HG03175 (cell line): ENCODE measurements around the gene FAM193B.

Experiments
- ATAC-seq: cut with Tn5 transposase; IDR thresholded peaks from one replicate; pipeline ENCODE4 v1.9.1; 2021; ENCODE audit warnings: mild to moderate bottlenecking, moderate library complexity; ENCODE audit not compliant: unreplicated experiment

FAM193B gene

DNA sequence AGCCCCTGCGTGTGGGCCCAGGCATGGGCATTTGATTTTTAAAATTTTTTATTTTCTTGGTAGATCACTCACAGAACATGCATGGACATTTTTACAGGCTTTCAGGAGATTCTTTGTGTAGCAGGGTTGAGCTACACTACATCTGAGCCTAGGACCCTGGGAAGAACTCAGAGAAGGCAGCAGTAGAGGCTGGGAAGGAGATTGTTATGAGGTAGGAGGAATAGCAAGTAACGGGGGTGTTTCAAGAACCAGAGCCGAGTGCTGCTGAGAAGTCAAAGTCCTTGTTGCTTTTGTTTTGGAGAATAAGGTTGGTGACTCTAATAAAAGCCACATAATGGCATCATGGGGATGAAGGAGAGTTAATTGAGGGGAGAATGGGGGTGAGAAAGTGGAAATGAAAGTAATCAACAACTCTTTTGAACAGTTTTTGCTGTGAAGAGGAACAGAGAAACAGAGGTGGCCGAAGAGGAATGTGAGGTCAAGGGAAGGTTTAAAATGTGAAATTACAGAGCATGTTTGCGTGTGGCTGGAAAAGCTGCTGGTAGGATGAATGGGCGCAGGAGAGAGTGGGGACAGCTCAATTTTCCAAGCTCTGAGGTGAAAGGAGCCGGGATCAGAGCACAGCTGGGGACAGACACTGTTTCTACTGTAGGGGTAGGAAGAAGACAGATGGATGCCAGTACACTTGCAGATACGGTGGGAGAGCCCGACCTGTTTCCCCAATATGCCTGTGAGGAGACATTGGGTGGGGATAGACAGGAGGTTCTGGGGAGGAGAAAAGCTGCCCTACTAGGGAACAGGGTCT lies 52.3 kb downstream of the FAM193B start:
- no peak for ATAC-seq

DNA sequence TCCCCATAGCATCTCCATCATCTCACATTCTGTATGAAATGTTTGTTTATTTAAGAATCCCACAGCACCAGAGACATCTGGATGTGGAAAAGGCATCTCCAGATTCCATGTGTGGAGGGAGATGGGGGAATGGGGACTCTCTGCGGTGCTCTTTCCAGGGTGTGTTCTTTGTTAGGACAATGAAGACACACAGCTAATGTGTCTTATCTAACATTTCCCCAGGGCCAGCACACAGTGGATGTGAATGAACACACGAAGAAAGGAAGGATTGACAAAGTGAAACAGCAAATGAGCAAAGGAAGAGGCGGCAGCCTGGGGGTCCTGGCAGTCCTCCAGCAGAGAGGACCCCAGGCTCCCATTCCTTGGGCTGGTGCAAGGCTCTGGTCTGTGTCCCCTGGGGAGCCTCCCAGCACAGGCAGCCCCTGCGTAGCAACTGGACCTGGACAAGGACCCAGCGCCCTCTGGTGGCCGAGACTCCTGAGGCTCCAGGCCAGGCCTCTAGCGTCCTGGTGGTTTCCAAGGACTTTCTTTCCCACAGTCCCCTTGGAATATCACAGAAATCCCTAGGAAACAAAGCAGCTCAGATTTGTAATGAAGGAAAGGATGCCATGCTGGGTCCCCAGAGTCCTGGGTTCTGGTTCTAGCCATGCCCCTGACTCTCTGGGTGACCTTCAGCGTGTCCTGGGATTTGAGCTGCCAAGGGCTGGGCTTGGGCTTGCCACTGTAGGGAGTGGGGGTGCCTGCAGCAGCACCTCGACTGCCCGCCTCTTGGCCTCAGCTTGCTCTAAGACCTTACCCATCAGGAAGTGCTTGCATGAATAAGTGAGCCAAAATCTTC lies 53.5 kb downstream of the FAM193B start:
- ATAC-seq, result no peak

DNA sequence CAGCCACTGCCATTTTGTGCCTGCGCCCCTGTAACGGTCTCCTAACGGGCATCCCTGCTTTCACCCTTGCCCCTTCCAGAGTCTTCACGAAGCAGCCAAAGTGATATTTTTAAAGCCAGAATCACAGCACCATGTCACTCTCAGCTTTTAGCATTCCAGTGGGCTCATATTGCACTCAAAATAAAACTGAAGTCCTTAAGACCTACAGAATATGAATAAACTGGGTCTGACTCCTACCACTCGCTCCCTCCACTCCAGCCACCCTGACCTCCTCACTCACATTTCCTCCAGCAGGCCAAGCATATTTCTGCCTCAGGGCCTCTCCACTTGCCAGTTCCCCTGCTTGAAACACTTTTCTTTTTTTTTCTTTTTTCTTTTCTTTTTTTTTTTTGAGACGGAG lies 54.5 kb downstream of the FAM193B start:
- ATAC-seq, result no peak

DNA sequence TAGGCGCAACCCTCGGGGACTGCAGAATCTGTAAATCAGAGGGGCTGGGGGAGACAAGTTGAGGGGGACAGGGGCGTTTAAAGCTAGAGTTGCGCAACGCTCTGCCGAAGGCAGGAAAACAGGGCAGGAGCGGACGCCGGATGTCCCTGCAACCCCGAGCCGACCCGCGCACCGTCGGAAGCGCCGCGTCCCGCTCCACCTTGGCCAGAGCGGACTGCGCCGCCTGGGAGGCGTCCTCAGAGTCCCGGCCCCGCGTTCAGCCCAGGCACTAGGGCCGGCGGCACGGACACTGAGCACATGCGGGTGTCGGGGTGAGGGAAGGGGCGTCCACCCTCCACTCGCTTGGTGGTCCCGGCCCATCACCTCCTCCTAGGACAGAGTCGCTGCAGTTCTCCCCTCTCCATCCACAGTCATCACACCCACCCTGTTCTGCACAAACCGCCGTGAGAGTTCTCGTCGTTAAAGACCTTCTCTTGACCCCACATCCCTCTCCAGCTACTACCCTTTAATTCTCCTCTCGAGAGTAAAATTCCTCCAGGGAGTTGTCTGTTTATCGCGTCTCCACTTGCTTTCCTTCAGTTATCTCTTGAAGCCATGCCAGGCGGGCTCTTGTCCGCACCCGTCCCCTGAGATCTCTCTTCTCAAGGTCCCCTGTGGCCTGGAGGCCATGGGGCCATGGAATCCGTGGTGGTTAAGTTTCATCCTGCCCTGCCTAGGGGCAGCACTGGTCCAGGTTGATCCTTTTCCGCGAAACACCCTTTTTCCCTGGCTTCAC lies 56.2 kb downstream of the FAM193B start:
- ATAC-seq, result peak; percentile 4

DNA sequence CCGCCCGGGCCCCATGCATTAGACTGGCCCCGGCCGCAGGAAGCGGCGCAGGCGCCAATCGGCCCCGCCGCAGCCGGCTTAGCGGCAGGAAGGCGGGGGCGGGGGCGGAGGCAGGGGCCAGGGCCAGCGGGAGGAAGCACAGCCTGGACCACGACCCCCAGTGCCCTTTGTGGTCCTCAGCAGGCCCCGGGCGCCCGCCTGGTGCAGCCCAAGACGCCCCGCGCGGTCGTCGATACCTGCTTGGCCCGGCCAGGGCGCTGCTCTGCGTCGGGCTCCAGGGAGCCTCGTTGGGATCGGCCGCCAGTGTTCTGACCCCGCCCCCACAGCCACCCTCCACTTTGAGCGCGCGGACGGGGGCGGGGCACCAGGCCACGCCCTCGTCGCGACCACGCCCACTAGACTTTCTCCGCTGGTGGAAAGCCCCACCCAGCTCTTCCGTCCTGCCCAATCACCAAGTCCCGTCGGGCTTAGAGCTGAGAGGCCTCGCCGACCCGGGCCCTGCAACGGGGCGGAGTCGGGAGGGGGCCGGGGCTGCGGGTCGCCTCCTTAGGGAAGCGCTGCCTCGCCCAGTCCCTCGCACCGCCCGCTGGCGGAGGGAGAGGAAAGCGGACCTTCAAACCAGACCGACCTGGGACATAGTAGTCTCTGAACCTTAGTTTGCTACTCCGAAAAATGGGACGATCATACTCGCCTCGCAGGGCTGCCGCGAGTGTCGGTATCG lies 56.9 kb downstream of the FAM193B start, which contains the start of gene PDLIM7:
PDLIM7 (minus strand) TSS at position 313 of the 721 bp plus-strand sequence. CDS start 1,092 bp downstream, outside the sequence.
- ATAC-seq, result peak; percentile 72

DNA sequence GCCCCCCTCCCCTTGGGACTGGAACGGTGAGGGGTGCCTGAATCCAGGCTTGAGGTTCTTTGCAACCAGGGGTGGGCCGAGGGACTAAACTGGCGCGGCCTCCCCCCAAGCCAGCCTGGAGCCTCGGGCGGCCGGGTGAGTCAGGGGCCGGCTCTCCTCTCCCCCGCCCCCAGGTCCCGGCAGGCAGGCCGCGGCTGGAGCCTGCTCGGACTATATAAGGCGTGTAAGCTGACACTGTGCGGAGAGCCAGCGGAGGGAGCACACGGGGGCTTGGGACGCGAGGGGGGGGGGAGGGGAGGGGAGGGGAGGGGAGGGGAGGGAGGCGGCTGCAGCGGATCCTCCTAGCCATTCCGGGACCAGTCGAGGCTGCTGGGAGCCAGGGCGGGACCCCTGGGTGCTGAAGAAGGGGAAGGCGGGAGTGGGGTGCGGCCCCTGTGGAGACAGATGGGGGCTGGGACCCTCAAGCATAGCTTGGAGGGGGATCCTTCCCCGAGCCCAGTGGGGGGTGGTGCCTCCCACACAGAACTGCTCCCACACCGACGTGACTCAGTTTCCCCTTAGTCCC lies 57.6 kb downstream of the FAM193B start:
- no peak for ATAC-seq

DNA sequence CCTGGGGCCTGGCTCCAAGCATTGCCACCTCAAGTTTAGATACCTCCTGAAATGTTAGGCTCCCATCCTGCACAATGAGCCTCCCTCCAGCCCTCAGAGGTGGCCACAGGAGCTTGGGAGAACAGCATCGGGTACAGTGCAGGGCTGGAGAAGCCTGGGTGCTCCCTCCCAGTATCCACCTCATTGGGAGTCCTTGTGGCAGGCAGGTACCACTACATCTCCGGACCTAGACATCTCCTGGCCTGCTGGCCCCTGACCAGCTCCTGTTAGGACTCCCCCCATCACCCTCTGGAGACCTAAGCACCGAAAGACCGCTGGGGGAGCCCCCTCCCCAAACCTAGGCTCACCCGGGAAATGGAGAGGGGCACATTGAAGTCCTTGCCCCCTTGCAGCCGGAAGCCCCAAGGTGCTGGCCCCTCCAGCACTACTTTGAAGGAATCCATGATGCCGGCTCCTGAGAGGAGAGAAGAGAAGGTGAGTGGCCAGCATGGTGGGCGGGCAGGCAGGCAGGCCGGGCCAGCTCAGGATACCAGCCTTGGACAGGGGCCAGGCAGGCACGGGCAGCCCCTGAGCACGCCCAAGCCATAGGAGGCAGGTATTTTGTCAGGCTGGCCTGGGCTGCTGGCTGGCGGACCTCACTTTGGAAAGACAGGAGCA lies 58.2 kb downstream of the FAM193B start:
- no peak for ATAC-seq

DNA sequence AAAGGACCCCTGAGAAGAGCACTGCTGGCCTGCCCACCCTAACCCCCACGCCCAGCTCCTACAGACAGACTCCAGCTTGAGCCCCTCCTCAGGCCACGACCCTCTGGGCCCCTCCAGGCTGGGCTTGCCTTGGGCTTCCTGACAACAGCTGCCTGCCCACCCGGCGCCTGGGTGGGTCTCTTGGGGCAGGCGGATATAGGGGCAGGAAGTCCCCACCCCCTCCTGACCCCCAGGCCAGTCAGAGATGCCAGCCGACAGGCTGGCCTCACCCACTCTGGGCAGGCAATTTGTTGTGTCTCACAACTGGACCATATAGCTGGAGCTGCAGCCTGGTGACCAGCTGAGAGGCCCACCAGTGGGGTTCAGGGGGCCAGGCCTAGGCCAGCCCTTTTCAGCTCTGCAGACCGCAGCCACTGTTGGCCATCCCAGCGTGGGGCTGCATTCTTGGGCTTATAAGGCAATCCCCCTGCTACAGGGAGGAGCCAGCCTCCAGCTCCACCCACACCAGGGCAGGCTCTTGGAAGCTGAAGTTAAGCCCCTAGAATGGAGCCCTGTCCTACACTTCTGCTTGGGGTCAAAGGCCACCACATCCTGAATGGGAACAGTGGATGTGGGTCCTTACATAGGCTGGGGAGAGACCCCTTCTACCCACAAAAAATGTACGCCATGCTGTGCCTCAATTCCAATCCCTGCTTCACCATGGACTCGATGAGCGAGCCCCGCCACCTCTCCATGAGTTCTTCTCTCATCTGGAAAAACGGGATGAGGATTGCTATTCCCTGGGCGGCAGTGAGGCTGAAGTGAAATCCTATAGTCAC lies 58.9 kb downstream of the FAM193B start:
- ATAC-seq, result no peak

DNA sequence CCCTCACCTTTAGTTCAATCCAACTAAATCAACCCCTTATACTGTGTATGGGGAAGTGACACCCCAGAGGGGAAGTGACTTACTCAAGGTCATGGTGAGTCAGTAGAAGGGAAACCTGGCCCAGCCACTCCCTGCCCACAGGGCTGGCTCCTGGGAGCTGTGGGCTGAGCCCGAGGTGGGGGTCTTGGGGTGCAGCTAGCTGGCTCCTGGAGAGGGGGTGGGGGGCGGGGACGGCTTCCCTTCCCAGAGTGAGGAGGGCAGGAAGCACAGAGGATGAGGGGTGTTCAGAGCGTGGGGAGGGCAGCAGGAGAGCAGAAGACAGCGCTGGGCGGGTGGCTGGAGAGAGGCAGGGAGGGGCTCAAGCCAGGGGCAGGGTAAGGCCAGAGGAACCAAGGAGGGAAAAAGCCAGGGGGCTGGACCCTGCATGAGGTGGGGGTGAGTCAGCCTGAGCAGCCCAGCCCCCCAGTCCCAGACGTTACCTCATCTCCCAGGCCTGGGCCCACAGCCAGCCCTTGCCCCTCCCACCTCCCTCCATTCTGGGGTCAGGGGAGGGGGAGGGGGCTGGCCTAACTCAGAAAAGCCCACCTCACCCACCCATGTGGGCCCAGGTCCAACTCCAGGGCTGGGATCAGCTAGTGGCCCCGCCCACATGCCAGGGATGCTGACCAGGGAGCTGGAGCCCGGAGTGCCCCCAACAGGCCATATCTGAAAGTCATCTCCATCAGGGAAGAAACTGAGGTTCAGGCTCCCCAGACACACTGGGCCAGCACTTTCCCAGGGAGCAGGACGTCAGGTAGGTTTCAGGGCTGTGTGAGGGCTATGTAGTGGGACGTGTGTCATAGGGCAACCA lies 59.8 kb downstream of the FAM193B start:
- ATAC-seq, result no peak

DNA sequence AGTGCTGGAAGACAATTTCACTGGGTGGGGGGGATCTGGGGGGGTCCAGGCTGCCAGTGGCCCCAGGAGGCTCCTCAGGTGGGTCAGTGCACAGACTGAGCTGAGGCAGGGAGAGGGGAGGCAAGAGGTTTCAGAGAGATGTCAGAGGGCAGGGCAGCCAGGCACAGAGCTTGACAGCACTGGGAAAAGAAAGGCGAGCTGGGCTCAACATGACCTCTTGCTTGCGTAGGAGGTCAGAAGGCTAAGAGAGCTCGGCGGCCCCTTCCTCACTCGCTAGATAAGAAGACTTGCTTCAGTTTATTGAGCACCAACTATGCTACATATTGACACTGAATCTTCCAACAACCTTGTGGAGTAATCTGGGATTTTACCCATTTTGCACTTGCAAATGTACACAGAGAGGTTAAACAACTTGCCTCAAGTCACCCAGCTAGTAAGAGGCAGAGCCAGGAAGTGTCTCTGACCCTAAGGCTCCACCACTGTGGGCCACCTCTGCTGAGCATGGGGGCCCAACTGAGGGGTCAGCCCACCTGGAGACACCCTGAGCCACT lies 60.5 kb downstream of the FAM193B start:
- no peak for ATAC-seq

DNA sequence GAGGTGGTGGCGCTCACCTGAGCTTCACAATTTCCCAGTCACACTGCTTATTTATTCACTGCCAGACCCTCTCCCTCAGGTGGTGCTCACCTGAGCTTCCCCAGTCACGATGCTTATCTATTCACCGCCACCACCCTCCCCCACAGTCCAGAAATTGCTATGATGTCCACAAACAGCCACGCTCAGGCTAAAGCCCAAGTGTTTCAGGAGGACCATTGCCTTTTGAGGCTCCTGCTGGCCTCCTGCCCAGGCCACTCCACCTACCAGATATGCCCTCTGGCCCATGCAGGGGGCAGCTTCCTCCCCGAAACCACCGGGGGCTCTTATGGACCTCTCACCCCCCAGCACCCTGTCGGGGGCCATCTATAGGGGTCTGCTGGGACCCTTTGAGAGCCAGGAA lies 61.5 kb downstream of the FAM193B start:
- ATAC-seq, result no peak

DNA sequence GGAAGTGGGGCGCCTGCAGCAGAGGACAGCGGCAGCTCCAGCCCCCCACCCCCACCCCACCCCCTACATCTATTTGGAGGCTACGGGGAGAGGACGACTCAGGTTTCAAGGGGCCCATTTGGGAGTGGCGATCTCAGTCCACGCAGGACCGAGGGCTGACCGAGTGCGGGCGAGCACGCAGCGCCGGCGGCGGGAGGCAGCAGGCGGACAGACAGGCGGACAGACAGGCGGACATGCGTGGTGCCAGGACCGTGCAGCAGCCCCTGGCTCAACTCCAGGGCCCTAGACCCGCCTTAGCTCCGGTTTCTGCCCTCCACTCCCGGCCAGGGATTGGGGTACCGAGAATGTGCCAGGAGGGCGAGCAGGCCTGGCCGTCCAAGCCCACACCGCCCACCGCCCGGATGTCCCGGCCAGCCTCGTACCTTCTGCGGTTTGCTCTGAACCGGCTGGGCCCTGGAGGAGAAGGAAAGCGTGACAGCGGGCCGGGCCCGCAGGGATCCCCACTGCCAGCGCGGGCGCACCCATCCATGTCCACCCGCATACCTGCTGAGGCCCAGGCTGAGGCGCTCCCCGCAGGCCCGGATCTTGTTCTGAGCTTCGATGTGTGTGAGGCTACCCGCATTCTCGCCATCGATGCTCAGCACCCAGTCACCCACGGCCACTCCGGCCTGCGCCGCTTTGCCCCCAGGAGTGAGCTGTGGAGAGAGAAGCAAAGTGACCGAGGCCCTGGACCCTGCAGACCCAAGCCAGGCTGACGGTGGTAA lies 62.2 kb downstream of the FAM193B start:
- no peak for ATAC-seq

DNA sequence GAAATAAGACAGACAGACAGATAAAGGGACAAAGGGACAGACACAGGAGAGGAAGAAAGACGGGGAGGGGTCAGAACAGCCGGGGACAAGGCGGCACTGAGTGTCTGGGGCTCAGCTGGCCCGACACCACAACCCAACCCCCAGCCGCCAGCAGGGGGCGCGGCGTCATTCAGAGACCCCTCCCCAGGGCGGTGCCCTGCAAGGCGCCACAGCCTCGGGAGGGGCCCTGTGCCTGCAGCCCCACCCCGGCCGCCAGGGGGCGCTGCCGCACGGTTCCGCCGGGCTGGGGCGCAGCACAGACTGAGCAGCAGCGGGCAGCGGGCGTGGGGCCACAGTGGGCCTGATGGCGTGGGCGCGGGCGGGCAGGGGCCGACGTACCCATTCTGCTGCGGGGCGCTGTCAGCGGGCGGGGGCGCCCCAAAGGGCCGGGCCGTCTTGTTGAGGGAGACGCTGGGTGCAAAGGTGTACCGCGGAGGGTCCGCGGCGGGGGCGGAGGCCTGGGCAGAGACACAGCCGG lies 62.9 kb downstream of the FAM193B start:
- ATAC-seq, result no peak

DNA sequence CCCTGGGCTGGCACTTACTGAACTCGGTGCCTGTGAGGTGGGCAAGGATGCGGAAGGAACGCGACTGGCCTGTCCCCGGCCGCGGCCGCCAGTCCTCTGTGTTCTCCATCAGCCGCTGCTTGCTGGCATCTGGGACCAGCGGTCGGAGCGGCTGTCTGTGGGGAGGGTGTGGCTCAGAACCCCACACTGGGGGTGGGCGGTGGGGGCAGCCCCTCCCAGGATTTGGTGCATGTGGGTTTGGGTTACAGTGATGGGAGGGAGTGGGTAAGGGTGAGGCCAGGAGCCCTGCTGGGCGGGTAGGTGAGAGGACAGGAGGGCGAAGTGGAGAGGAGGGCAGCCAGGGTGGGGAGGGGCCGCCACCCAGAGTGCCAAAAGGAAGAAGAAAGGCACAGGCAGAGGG lies 63.4 kb downstream of the FAM193B start:
- no peak for ATAC-seq

DNA sequence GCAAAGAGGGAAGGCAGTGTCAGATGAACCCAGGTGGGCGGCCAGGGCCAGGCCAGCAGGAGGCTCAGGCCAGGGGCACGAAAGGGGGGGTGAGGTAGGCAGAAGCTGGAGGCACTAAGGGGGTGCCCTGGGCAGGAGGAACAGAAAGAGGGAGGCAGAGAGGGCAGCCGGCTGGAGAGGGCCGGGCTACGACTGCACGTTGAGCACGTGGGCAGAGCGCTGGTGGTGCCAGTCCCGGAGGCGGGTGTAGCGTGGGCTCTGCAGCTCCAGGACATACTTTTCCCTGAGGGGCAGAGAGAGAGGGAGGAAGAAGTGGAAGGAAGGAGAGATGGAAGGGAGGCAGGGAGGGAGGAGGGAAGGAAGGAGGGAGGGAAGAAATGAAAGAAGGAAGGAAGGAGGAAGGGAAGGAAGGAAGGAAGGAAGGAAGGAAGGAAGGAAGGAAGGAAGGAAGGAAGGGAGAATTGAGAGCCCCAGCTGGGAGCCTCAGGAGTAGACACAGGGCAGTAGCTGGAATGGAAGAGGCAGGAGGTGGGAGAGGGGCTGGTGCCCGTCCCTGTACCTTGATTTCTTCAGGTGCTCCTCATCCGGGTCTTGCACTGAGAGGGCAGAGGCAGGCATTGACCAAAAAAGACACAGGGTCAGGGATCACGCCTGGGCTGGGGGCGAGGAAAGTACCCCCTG lies 63.9 kb downstream of the FAM193B start:
- no peak for ATAC-seq

DNA sequence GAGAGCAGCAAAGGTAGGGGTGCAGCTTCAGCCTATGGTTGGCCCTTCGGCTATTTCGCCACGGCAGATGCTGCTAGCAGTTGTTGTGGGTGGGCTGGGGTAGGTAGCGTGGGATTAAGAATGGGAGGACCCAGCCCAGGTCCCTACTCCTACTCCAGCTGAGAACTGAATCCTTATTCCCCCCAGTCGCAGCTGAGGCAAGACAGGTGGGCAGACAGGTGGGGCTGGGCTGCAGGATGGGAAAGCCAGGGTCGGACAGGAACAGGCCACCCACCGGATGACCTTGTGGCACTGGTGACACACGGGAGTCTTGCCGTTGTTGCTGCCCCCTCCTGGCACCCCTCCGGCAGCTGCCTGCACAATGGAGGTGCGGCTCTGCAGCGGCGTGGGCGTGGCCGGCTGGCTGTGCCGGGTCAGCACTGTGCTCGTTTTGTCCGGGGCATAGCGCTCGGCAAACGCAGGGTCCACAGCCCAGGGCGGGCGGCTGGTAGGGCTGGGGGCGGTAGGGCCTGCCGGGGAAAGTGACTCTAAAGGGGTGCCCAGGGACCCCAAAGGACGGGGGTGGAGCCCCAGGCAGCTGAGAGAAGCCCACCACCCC lies 65.1 kb downstream of the FAM193B start:
- ATAC-seq, result no peak
